ENCODE data around the gene SIPA1L3. TPM values are rescaled to one million over a fixed set of nuclear protein-coding genes. Genes with fewer than 3 reads are reported as not detected.

Gene SIPA1L3
- total and polyA plus RNA-seq, 9 of the 15 experiments (the other 6 are each of a cell fraction or from before 2014, with no cell fraction given): 0.01 to 6.1 (median 2.5) TPM

DNA sequence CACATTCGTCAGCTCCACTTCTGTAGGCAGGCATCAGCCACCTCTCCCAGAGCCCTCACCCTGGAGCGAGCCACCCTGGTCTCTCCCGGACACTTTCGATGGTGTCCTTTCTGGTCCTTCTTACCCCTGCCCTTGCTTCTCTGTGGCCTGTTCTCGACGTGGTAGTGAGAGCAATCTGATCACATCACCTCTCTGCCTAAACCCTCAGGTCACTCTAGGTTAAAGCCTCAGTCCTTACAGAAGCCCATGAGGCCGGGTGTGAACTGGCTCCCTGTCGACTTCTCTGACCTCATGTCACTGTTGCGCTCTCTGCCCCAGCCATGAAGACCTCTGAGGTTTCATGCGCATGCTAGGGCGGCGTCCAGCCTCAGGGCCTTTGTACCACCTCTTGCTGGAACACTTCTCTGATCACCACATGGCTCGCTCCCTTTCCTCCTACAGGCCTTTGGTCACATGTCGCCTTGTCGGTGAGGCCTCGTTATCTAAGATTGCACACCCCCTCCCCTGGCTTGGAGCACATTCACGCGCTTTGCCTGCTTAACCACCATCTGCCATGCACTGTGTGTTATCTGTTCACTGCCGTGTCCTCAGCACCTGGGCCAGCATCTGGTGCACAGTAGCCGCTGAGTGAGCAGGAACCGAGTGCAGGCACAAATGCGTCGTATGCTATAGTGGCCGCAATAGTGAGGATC lies 215.5 kb downstream of the SIPA1L3 start (continued):
- no peak for TF ChIP-seq ZNF212 (CRISPR knock-in tag; IDR thresholded peaks at IDR 0.05)
- TF ChIP-seq ILK (tag; IDR thresholded peaks at IDR 0.05; ENCODE audit: borderline replicate concordance, low read depth): no peak
- peak; percentile 87 for TF ChIP-seq ZFX (CRISPR knock-in tag; IDR thresholded peaks at IDR 0.05)
- peak; percentile 73; the same call in 1 of the 2 replicates for TF ChIP-seq LCOR (CRISPR knock-in tag; IDR thresholded peaks at IDR 0.05)
- TF ChIP-seq XRCC5 (IDR thresholded peaks at IDR 0.05; ENCODE audit: low read depth, low read length): no peak
- no peak for TF ChIP-seq CEBPG (CRISPR knock-in tag; IDR thresholded peaks at IDR 0.05)
- no peak for TF ChIP-seq CEBPG (tag; conservative IDR thresholded peaks at IDR 0.05 in 1 of 2, IDR thresholded peaks at IDR 0.05 in 1 of 2)
- TF ChIP-seq, protein P1, sequence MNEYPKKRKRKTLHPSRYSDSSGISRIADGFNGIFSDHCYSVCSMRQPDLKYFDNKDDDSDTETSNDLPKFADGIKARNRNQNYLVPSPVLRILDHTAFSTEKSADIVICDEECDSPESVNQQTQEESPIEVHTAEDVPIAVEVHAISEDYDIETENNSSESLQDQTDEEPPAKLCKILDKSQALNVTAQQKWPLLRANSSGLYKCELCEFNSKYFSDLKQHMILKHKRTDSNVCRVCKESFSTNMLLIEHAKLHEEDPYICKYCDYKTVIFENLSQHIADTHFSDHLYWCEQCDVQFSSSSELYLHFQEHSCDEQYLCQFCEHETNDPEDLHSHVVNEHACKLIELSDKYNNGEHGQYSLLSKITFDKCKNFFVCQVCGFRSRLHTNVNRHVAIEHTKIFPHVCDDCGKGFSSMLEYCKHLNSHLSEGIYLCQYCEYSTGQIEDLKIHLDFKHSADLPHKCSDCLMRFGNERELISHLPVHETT (CRISPR knock-in tag; conservative IDR thresholded peaks at IDR 0.05 in 1 of 2, IDR thresholded peaks at IDR 0.05 in 1 of 2): peak in 1 of 2 experiments; percentile 75; a peak in 2 of 4 replicates
- TF ChIP-seq, protein P2, sequence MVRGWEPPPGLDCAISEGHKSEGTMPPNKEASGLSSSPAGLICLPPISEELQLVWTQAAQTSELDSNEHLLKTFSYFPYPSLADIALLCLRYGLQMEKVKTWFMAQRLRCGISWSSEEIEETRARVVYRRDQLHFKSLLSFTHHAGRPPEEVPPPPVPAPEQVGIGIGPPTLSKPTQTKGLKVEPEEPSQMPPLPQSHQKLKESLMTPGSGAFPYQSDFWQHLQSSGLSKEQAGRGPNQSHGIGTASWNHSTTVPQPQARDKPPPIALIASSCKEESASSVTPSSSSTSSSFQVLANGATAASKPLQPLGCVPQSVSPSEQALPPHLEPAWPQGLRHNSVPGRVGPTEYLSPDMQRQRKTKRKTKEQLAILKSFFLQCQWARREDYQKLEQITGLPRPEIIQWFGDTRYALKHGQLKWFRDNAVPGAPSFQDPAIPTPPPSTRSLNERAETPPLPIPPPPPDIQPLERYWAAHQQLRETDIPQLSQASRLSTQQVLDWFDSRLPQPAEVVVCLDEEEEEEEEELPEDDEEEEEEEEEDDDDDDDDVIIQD (CRISPR knock-in tag; IDR thresholded peaks at IDR 0.05): no peak
- peak; percentile 36 to 68; a peak in 1 of 4 replicates for TF ChIP-seq MAZ (CRISPR knock-in tag; conservative IDR thresholded peaks at IDR 0.05 in 1 of 2, IDR thresholded peaks at IDR 0.05 in 1 of 2)
- no peak for TF ChIP-seq CREB5 (CRISPR knock-in tag; IDR thresholded peaks at IDR 0.05)
- peak; percentile 25; the same call in 1 of the 2 replicates for TF ChIP-seq ZBTB17 (CRISPR knock-in tag; IDR thresholded peaks at IDR 0.05)
- TF ChIP-seq ZKSCAN1 (IDR thresholded peaks at IDR 0.05; ENCODE audit: low read depth, low read length): peak; percentile 85
- peak; percentile 79 to 88 for TF ChIP-seq KDM1A (IDR thresholded peaks at IDR 0.05)
- TF ChIP-seq ZC3H4 (CRISPR knock-in tag; IDR thresholded peaks at IDR 0.05; ENCODE audit: borderline replicate concordance): no peak

All from K562 (cell line).